Measurements from ENCODE around the gene RHOB.

RHOB gene

GRCh38 chr2:20425371-20425881 lies 21.4 kb upstream of the RHOB start:
- Histone ChIP-seq H3K79me2 (no peaks in the 10 kb centered on the region), H2AFZ (no peak overlapping the region), H3K4me2 (ENCODE audit: low read length) (no peak overlapping the region), H3K9me3 (ENCODE audit: control insufficient read depth, low read length) (no peaks in the 10 kb centered on the region), H3K27me3 (ENCODE audit: control insufficient read depth, insufficient read depth, low read length) (no peaks in the 10 kb centered on the region), H3K36me3 (ENCODE audit: control insufficient read depth, insufficient read depth, low read length) (no peaks in the 10 kb centered on the region), H3K4me3 (ENCODE audit: low read depth, low read length) (no peak overlapping the region), H3K27ac (no peak overlapping the region), H3K9ac (no peak overlapping the region), H3K4me1 (no peaks in the 10 kb centered on the region)
- TF ChIP-seq, protein P1, sequence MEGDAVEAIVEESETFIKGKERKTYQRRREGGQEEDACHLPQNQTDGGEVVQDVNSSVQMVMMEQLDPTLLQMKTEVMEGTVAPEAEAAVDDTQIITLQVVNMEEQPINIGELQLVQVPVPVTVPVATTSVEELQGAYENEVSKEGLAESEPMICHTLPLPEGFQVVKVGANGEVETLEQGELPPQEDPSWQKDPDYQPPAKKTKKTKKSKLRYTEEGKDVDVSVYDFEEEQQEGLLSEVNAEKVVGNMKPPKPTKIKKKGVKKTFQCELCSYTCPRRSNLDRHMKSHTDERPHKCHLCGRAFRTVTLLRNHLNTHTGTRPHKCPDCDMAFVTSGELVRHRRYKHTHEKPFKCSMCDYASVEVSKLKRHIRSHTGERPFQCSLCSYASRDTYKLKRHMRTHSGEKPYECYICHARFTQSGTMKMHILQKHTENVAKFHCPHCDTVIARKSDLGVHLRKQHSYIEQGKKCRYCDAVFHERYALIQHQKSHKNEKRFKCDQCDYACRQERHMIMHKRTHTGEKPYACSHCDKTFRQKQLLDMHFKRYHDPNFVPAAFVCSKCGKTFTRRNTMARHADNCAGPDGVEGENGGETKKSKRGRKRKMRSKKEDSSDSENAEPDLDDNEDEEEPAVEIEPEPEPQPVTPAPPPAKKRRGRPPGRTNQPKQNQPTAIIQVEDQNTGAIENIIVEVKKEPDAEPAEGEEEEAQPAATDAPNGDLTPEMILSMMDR (IDR thresholded peaks at IDR 0.05): no peak

GRCh38 chr2:20425884-20426283 lies 21.0 kb upstream of the RHOB start:
- Histone ChIP-seq H3K9me3 (ENCODE audit: control insufficient read depth, low read length) (no peaks in the 10 kb centered on the region), H3K4me3 (ENCODE audit: low read depth, low read length) (no peak overlapping the region), H3K4me1 (no peaks in the 10 kb centered on the region), H3K27me3 (ENCODE audit: control insufficient read depth, insufficient read depth, low read length) (no peaks in the 10 kb centered on the region), H3K9ac (no peak overlapping the region), H2AFZ (no peak overlapping the region), H3K4me2 (ENCODE audit: low read length) (no peak overlapping the region), H3K79me2 (no peaks in the 10 kb centered on the region), H3K27ac (no peak overlapping the region), H3K36me3 (ENCODE audit: control insufficient read depth, insufficient read depth, low read length) (no peaks in the 10 kb centered on the region)
- TF ChIP-seq, protein P1 (IDR thresholded peaks at IDR 0.05): no peak

DNA sequence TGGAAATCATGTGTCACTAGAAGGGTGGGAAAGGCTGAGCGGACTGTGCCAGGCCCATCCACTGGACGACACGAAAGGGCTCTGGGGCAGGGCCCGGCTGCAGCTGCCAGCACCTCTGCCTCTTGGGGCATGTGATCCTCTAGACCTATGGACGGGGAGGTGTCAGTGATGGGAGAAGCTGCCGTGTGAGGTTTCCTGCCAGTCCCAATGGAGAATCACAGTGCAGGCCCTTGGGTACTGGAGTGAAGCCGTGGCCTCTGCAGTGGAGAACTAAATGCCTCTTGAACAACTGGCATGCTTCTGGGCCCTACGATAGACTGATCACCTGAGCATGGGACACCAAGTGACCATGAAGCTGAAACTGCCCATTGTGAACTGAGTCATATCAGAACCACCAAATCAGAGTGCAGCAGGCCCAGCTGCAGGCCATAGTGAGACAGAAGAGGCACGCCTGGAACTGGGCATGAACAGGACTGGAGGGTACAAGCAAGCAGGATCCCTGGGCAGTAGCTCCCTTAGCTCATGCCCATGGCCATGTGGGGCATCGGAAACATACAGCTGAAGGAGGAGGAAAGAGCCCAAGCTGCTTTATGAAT lies 18.8 kb upstream of the RHOB start:
- Histone ChIP-seq H3K4me3 (ENCODE audit: low read depth, low read length) (no peak overlapping the region), H3K4me1 (no peaks in the 10 kb centered on the region), H3K79me2 (no peaks in the 10 kb centered on the region), H3K9me3 (ENCODE audit: control insufficient read depth, low read length) (no peaks in the 10 kb centered on the region), H3K27me3 (ENCODE audit: control insufficient read depth, insufficient read depth, low read length) (no peaks in the 10 kb centered on the region), H3K27ac (no peak overlapping the region), H3K36me3 (ENCODE audit: control insufficient read depth, insufficient read depth, low read length) (no peaks in the 10 kb centered on the region), H3K9ac (no peak overlapping the region), H3K4me2 (ENCODE audit: low read length) (no peak overlapping the region), H2AFZ (no peak overlapping the region)
- TF ChIP-seq, protein P1 (IDR thresholded peaks at IDR 0.05): no peak

- H3K4me2 ChIP-seq (ENCODE audit: low read length): no peak overlapping the region
- H3K27ac ChIP-seq: no peak overlapping the region
- no peak overlapping the region for H3K4me3 ChIP-seq (ENCODE audit: low read depth, low read length)
- no peak overlapping the region for H2AFZ ChIP-seq
- TF ChIP-seq, protein P1 (IDR thresholded peaks at IDR 0.05): no peak
- no peaks in the 10 kb centered on the region for H3K79me2 ChIP-seq
- H3K27me3 ChIP-seq (ENCODE audit: control insufficient read depth, insufficient read depth, low read length): no peaks in the 10 kb centered on the region
- no peak overlapping the region for H3K9ac ChIP-seq
- no peaks in the 10 kb centered on the region for H3K36me3 ChIP-seq (ENCODE audit: control insufficient read depth, insufficient read depth, low read length)
- no peaks in the 10 kb centered on the region for H3K9me3 ChIP-seq (ENCODE audit: control insufficient read depth, low read length)
- no peaks in the 10 kb centered on the region for H3K4me1 ChIP-seq
Measured at GRCh38 chr2:20428717-20429490, 18.0 kb upstream of the RHOB start.

All from parathyroid adenoma (tissue), 2 donors.